ENCODE data around the gene TPPP3. TPM values are rescaled to one million over a fixed set of nuclear protein-coding genes. Genes with fewer than 3 reads are reported as not detected.
A peak's percentile ranks its signal among the peaks of the same experiment; 100 is the strongest.

Gene TPPP3
- total and polyA plus RNA-seq, 9 donors, result 230 to 805 (median 584) TPM

DNA sequence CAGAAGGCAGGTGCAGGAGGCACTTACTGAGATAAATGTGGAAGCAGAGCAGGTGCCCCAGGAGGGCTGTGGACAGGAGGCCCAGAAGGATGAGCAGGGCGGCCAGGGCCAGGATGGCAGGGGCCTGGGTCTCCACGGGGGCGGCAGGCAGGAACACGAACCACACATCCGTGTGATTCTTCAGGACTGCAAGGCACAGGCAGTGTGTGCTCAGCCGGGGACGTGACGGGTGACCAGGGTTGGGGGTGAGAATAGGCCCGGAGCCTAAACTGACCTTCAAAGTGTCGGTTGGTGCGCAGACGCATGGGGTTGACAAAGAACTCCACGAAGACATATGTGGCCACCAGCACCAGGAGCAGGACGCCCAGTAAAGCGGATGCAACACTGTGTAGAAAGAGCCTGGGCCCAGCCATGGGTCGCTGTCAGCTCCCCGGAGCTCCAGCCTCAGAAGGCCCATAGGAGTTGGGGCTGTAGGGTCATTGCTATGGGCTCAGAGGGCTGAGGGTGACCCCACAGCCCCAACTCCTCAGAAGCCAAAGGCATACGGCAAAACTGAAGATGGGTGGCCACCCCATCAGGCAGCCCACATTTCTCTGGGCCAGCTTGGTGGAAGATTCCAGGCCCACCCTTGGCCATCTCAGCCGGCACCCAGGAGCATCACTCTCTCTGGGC, 5.4 kb upstream of the TPPP3 start:
- H3K27me3 ChIP-seq (ENCODE audit: control insufficient read depth, insufficient read depth, low read length), result no peaks in the 10 kb centered on the region
- peak overlapping the region; percentile 93 for H3K27ac ChIP-seq (ENCODE audit: low read length)
- DNase-seq, result no peak
- no peaks in the 10 kb centered on the region for H3K9me3 ChIP-seq (replicated peaks; ENCODE audit: control insufficient read depth, low read depth, low read length)
- peak overlapping the region; percentile 2 for H3K4me3 ChIP-seq (ENCODE audit: low read length)
- H3K36me3 ChIP-seq (ENCODE audit: control insufficient read depth, insufficient read depth, low read length), result no peaks in the 10 kb centered on the region
- peaks cover 95% of the 10 kb centered on the region for H3K4me1 ChIP-seq (ENCODE audit: control insufficient read depth, insufficient read depth, low read length)
- WGBS (ENCODE audit: insufficient coverage), result 87% methylated on average over 19 of the region's 19 CpGs

DNA sequence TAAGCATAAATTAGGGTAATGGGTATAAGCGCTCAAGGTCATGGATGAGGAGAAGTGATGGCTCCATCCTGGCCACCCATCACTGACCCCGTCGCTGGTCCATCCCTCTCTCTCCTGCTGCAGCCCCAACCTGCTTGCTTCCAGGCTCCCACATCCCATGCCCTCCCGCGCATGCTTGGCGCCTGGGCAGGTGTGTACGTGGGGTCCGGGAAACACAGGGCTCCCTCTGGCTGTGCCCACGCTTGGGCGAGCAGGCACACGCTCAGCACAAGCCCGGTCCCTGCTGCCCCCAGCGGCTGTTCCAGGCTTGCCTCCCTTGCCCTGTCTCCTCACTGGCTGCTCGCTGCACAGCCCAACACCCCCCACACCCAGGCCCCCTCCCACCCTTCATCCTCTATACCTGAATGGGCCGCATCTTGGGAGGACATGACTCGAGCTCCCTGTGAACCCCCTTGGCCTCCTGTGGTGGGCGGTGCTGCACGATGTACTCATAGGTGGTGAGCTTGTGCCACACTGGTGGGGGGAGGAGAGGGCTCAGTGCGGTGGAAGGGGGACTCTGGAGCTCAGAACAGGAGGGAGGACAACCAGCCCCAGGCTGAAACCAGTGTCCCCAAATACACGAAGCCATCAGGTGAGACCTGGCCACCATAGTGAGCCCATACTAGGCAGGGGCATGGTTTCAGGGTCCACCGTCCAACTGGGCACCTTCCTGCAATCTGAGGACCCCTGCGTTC, 4.7 kb upstream of the TPPP3 start:
- Histone ChIP-seq H3K4me3 (ENCODE audit: low read length) (no peak overlapping the region), H3K36me3 (ENCODE audit: control insufficient read depth, insufficient read depth, low read length) (no peaks in the 10 kb centered on the region), H3K27me3 (ENCODE audit: control insufficient read depth, insufficient read depth, low read length) (no peaks in the 10 kb centered on the region), H3K9me3 (replicated peaks; ENCODE audit: control insufficient read depth, low read depth, low read length) (no peaks in the 10 kb centered on the region), H3K27ac (ENCODE audit: low read length) (peak overlapping the region; percentile 93), H3K4me1 (ENCODE audit: control insufficient read depth, insufficient read depth, low read length) (peaks cover 95% of the 10 kb centered on the region)
- no peak for DNase-seq
- WGBS (ENCODE audit: insufficient coverage), result 85% methylated on average over 15 of the region's 22 CpGs

DNA sequence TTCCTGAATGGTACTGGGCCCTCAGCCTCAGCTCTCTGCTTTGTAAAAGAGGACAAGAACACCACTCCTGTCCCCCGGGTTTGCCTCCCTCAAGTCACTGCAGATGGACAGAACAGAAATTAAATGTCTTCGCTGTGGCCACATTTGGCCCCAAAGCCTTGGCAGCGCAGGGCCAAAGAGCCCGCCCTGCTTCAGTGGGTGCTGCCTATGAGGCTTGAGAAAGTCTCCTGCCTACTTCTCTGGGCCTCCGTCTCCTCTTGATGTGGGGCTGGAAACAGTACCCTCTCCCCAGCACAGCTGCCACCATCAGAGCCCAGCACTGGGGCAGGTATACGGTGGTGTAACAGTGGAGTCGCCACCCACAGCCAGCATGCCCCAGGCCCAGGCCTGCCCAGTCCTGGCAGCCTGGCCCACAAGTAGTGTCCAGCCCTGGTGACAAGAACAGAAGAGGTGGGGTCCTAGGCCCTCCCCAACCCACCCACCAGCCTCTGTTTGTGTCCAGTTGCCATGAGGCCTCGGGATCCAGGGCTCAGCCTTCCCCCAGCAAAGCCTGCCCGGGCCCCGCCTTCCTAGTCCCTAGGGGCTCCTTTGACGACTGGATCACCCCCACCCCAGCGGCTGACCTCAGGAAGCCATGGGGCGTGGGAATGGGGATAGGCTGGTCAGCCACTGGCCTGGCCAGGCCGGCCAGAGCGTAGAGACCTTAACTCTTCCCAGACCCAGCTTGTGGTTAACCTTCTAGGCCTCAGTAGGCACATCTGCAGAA, 3.9 kb upstream of the TPPP3 start:
- H3K4me3 ChIP-seq (ENCODE audit: low read length), result no peak overlapping the region
- H3K36me3 ChIP-seq (ENCODE audit: control insufficient read depth, insufficient read depth, low read length), result no peaks in the 10 kb centered on the region
- H3K4me1 ChIP-seq (ENCODE audit: control insufficient read depth, insufficient read depth, low read length), result peaks cover 97% of the 10 kb centered on the region
- peak; percentile 81 for DNase-seq
- 77% methylated on average over 5 of the region's 15 CpGs for WGBS (ENCODE audit: insufficient coverage)
- H3K9me3 ChIP-seq (replicated peaks; ENCODE audit: control insufficient read depth, low read depth, low read length), result no peaks in the 10 kb centered on the region
- H3K27me3 ChIP-seq (ENCODE audit: control insufficient read depth, insufficient read depth, low read length), result no peaks in the 10 kb centered on the region
- peak overlapping the region; percentile 88 for H3K27ac ChIP-seq (ENCODE audit: low read length)

DNA sequence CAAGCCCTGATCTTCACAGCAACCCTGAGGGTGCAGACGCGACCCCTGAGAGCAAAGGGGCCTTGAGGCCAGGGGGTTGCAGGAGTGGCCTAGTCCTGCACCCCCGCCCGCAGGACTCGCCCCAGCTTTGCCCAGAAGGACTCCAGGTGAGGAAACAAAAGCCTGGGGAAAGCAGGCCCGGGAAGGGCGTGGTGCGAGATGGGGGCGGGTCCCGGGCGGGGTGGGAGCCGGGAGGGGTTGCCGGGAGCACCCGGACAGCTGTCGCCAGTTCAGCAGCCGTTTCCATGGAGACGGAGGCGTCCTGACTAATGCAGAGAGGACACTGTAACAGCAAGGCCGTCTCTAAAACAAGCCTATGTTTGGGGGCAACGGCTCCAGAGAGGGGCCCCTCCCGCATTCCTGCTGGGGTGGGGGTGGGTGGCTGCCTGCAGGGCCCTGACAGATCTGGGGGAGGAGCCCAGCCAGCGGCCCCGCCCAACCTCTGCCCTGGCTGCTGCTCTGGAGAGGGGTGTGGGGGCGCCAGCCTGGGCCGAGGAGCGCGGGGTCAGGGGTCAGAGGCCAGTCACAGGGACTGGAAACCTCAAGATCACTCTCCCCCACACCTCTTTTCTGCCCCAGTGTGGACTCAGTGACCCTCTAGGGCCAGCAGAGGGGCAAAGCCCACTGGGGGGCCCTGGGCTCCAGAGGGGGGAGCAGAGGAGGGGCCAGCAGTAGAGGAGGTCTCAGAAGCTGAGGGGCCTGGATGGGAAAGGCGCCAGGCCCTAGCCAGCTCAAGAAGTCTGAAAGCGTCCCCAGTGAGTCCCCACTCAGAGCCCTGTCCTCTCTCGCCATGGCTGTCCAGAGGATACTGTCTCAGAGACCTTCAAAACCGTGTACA, 3.1 kb upstream of the TPPP3 start:
- Histone ChIP-seq H3K4me1 (ENCODE audit: control insufficient read depth, insufficient read depth, low read length) (peaks cover 97% of the 10 kb centered on the region), H3K27me3 (ENCODE audit: control insufficient read depth, insufficient read depth, low read length) (no peaks in the 10 kb centered on the region), H3K9me3 (replicated peaks; ENCODE audit: control insufficient read depth, low read depth, low read length) (no peaks in the 10 kb centered on the region), H3K36me3 (ENCODE audit: control insufficient read depth, insufficient read depth, low read length) (no peaks in the 10 kb centered on the region), H3K4me3 (ENCODE audit: low read length) (peak overlapping the region; percentile 14), H3K27ac (ENCODE audit: low read length) (peak overlapping the region; percentile 88)
- DNase-seq, result peak; percentile 98
- WGBS (ENCODE audit: insufficient coverage), result 11% methylated on average over 23 of the region's 31 CpGs

DNA sequence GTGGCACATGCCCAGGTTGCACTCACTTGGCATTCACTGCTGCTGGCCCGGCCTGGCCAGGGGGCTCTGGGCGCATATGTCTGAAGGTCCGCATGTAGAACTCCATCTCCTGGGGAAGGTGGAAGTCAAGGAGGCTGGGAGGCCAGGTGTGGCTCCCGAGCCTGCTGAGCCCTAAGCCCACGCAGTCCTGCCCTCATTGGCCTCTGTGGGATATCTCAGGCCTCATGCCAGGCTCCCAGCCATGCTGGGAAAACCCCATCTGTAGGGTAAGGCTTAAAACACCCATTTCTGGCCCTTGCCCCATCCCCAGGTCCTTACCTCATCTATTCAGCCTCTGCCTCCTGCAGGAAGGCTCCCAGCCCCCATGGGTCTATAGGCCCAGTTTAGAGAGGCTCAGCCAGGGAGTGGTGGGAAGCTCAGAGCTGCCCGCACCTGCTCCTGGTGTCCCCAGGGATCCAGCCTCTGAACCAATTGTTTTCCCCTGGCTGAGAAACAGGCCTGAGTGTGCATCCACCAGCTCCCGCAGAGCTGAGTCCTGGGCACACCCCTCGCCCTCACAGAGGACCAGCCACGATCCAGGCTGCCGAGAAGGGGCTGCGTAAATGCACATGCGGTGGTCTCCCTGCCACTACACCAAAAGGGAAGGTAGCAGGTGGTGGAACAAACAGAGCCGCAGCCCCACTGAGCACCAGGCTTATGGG, 2.3 kb upstream of the TPPP3 start:
- 64% methylated on average over 10 of the region's 13 CpGs for WGBS (ENCODE audit: insufficient coverage)
- peak overlapping the region; percentile 88 for H3K27ac ChIP-seq (ENCODE audit: low read length)
- H3K4me1 ChIP-seq (ENCODE audit: control insufficient read depth, insufficient read depth, low read length), result peaks cover 97% of the 10 kb centered on the region
- peak overlapping the region; percentile 14 for H3K4me3 ChIP-seq (ENCODE audit: low read length)
- H3K9me3 ChIP-seq (replicated peaks; ENCODE audit: control insufficient read depth, low read depth, low read length), result no peaks in the 10 kb centered on the region
- H3K27me3 ChIP-seq (ENCODE audit: control insufficient read depth, insufficient read depth, low read length), result no peaks in the 10 kb centered on the region
- DNase-seq, result peak; percentile 62
- H3K36me3 ChIP-seq (ENCODE audit: control insufficient read depth, insufficient read depth, low read length), result peaks cover 2% of the 10 kb centered on the region

DNA sequence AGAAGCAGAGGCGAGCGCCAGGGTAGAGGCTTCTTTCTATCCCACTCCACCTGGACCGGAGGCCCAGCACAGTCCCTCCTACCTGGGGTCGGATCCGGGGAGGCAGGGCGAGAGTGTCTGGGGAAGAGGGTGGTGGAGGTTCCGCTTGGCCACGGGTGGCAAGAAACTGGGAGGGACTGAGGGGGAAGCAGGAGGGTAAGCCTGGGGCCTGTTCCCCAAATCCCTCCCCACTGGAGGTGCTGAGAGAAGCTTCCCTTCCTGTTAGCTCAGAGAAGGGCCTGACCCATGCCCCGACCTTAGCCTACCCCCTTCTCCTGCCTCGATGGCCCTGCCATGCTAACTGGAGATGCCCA, 1.8 kb upstream of the TPPP3 start:
- H3K4me1 ChIP-seq (ENCODE audit: control insufficient read depth, insufficient read depth, low read length), result peaks cover 97% of the 10 kb centered on the region
- H3K36me3 ChIP-seq (ENCODE audit: control insufficient read depth, insufficient read depth, low read length), result peaks cover 7% of the 10 kb centered on the region
- H3K9me3 ChIP-seq (replicated peaks; ENCODE audit: control insufficient read depth, low read depth, low read length), result no peaks in the 10 kb centered on the region
- no peaks in the 10 kb centered on the region for H3K27me3 ChIP-seq (ENCODE audit: control insufficient read depth, insufficient read depth, low read length)
- H3K4me3 ChIP-seq (ENCODE audit: low read length), result peak overlapping the region; percentile 22
- 36% methylated on average over 4 of the region's 10 CpGs for WGBS (ENCODE audit: insufficient coverage)
- peak overlapping the region; percentile 88 for H3K27ac ChIP-seq (ENCODE audit: low read length)
- no peak for DNase-seq

DNA sequence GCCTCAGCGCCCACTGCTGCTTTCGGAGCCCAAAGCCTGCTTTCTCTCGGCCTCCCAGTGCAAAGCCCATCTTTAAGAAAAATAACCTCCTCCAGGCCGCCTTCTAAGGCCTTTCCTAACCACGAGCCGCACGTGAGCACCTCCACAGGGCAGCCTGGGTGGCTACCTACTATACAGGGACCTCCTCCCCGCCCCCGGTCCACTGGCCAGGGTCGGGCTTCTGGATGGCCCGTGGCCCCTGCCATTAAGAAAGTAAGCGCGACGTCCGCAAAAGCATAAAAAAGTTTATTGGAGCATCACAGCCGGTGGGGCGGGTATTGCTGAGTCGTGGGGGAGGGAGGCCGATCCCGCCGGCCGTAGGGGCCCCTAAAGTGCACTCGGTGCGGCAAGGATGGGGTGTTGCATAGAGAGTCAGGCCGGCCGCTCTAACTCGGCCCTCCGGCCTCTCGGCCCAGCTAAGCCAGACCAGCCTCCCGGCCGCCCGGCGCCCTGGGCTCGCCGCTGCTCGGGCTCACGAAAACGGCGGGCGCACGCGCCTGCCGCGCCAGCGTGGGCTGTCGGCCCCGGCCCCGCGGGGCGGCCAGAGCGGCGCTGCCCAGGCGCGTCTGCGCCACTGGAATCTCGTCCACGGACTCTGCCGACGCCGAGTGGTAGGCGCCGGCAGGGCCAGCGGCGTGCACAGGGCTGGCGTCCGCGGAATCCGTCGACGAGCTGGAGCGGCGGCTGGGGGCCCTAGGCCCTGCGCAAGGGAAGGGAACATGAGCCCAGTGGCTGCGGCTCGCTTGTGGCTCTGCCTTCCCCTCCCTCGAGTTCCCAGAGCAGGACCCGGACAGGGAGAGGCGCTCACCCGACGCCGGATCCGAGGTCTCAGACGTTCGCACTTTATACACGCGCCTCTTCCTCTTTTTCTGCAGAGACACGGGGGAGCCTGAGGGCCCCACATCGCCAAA, 1.1 kb upstream of the TPPP3 start:
- Histone ChIP-seq H3K27ac (ENCODE audit: low read length) (peak overlapping the region; percentile 88), H3K27me3 (ENCODE audit: control insufficient read depth, insufficient read depth, low read length) (no peaks in the 10 kb centered on the region), H3K4me3 (ENCODE audit: low read length) (peak overlapping the region; percentile 50), H3K9me3 (replicated peaks; ENCODE audit: control insufficient read depth, low read depth, low read length) (no peaks in the 10 kb centered on the region), H3K36me3 (ENCODE audit: control insufficient read depth, insufficient read depth, low read length) (peaks cover 14% of the 10 kb centered on the region), H3K4me1 (ENCODE audit: control insufficient read depth, insufficient read depth, low read length) (peaks cover 97% of the 10 kb centered on the region)
- 12% methylated on average over 78 of the region's 88 CpGs for WGBS (ENCODE audit: insufficient coverage)
- DNase-seq, result peak; percentile 68

DNA sequence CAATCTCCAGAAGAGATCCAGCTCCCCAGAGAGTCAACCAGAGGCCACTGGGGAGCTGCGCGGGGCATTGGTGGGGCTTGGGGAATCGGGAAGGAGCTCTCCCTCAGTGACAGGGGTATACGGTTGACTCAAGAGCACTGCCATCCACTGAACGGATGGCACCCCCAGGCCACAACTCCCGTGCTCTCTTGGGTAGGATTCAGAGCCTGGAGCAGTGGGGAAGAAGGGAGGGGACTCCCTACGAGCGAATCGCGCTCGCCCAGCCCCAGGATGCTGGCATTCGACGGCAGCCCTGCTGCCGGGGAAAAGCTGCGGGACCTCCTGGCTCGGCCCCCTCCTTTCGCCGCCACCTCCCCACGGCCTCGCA, 473 bp upstream of the TPPP3 start:
- peak; percentile 60 for DNase-seq
- Histone ChIP-seq H3K9me3 (replicated peaks; ENCODE audit: control insufficient read depth, low read depth, low read length) (no peaks in the 10 kb centered on the region), H3K27ac (ENCODE audit: low read length) (peak overlapping the region; percentile 88), H3K4me3 (ENCODE audit: low read length) (peak overlapping the region; percentile 50), H3K27me3 (ENCODE audit: control insufficient read depth, insufficient read depth, low read length) (no peaks in the 10 kb centered on the region), H3K36me3 (ENCODE audit: control insufficient read depth, insufficient read depth, low read length) (peaks cover 16% of the 10 kb centered on the region), H3K4me1 (ENCODE audit: control insufficient read depth, insufficient read depth, low read length) (peaks cover 96% of the 10 kb centered on the region)
- WGBS (ENCODE audit: insufficient coverage), result 6% methylated on average over 15 of the region's 20 CpGs
